ENCODE results near the gene ATP2C2.
A peak's percentile ranks its signal among the peaks of the same experiment; 100 is the strongest.
"Not testable (repeated sequence)": the region's sequence is repeated elsewhere in the genome, so short reads cannot be mapped to it uniquely, and the experiment has no call there.

Gene ATP2C2

GRCh38 chr16:84341528-84342295 is 26.6 kb upstream of the ATP2C2 start:
- DNase-seq: no peak

GRCh38 chr16:84343800-84344199 is 24.5 kb upstream of the ATP2C2 start:
- DNase-seq: not testable (repeated sequence)

- no peak for DNase-seq
Observed at GRCh38 chr16:84344781-84345180, 23.6 kb upstream of the ATP2C2 start.

DNA sequence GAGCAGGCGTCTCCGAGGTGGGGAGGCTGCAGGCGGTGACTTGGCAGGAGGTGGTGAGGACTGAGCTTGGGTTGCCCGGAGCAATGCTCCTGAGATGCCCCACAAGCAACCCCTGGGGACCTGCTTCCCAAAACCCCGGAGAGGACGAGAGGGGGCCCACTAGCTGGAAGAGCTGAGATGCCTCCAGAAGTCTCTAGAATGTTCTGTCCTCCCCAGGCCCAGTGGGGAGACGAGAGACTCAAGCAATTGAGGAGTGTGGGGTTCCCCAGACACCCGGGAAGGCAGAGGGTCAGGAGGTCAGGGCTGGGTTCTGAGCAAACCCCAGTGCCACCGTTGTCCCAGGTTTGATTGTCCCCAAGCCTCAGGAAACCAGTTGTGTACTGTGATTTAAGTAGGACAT is 21.2 kb upstream of the ATP2C2 start:
- DNase-seq: no peak

DNA sequence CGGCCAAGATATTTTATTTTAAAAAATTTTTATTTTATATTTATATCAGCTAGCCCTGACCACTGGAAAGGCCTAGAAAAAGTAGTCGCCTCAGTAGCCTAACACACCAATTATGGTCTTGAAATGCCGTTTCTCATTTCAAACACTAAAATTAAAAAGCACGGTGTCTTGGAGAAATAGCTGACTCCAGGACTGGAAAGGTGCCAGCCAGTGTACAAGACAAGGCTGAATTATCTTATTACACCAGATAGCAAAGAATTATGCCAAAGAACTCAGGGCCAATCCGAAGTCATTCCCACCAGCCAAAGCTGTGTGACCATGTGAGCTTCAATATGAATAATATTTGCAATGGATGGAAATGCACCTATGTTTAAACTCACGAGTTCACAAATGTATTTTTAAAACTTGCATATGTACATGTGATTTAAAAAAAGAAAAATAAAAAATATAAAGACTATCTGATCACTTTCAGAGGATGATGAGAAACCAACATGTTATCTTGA is 19.9 kb upstream of the ATP2C2 start:
- no peak for DNase-seq

- DNase-seq: no peak
Observed at GRCh38 chr16:84349862-84350684, 18.3 kb upstream of the ATP2C2 start.

DNA sequence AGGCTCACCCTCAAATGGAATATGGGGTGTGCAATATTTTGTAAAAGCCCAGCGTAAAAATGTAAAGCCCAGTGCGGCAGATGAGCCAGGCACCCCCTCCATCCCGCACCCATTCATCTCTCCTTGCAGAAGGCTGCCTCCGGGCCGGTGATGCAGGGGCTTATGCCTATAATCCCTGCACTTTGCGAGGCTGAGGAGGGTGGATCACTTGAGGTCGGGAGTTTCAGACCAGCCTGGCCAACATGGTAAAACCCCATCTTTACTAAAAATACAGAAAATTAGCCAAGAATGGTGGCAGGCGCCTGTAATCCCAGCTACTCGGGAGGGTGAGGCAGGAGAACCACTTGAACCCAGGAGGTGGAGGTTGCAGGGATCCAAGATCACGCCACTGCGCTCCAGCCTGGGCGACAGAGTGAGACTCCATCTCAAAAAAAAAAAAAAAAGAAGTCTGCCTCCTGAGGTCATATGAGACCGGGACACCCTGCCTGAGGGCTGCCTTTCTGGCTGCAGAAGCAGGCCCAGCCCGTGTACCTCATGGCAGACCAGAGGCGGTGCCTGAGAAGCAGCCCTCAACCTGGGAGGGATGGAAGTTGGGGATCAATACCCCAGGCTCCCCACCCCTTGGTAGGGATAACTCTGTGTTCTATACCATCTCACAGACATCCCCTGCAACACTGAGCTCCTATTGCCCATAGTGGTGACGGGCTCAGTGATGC is 17.5 kb upstream of the ATP2C2 start:
- no peak for DNase-seq

- DNase-seq: no peak
Observed at GRCh38 chr16:84351630-84352029, 16.7 kb upstream of the ATP2C2 start.

- DNase-seq: no peak
Observed at GRCh38 chr16:84354306-84354705, 14.0 kb upstream of the ATP2C2 start.

DNA sequence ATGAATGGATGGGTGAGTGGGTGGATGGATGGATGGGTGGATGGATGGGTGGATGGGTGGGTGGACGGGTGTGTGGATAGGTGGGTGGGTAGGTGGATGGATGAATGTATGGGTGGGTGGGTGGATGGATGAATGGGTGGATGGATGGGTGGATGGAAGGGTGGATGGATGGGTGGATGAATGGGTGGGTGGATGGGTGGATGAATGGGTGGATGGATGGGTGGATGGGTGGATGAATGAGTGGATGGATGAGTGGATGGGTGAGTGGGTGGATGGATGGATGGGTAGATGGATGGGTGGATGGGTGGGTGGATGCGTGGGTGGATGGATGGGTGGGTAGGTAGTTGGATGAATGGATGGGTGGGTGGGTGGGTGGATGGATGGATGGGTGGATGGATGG is 13.2 kb upstream of the ATP2C2 start:
- no peak for DNase-seq

DNA sequence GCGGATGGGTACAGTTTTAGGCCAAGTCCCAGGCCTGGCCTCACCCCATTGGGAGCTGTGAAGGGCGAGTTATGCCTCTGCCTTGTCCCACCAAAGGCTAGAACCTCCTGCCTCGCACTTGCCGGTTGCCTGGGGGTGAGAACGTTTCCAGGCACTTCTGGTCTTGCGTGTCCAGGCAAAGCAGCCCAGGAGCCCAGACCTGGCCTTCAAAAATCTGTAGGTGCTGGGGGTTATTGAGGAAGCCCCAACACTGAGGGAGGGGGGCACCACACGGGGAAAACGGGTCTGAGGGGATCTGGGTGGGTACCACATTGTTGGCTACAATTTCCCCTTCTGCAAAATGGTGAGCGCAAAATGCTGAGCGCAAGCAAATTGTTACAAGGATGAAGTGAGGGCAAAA is 12.2 kb upstream of the ATP2C2 start:
- DNase-seq: no peak

DNA sequence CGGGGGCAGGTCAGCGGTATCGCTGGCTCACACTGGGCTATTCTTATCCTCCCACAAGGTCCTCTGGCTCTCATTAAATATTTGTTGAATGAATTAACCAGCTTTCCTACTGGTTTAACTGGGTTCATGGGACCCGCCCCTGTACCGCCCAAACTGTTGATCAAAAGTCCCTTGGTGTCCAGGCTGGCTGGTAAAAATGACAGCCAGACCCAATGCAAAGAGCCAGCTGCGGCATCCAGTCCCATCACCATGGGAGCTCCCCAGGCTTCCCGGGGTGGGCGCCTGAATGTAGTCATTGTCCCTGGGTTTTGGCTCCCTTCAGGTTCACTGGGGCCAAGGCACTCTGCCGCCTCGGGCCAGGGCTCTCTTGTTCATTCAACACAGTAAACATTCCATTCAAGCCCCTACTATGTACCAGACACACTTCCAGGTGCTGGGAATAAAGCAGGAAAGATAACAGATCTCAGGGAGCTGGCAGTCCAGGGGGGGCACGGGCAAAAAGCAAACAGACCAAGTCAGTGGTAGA is 11.7 kb upstream of the ATP2C2 start:
- peak; percentile 42 for DNase-seq

- no peak for DNase-seq
Observed at GRCh38 chr16:84357191-84357651, 11.1 kb upstream of the ATP2C2 start.

DNA sequence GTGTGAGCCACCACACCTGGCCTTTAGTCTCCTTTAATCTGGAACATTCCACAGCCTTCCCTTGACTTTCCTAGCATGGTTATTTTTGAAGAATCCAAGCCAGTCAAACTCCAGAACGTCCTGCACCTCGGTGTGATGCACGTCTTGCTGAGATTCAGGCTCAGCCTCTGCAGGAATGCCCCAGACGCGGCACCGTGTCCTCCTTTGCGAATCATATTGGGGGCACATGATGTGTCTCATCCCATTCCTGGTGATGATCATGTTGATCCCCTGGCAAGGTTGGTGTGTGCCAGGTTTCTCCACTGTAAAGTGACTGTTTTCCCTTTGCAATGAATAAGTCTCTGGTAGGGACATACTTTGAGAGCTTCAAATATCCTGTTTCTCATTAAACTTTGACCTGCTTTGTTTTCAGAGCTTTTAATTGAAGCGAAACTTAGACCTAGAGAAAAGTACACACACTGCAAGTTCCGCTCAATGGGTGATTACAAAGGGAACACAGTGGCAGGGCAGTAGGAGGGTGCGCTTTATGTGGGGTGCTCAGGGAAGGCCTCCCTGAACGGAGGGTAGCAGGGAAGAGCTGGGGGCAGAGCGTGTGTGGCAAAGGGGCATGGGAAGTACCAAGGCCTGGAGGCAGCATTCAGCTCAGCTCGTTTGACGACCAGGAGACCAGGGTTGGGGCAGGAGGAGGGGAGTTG is 9.6 kb upstream of the ATP2C2 start:
- DNase-seq: no peak

GRCh38 chr16:84359326-84359725 is 9.0 kb upstream of the ATP2C2 start:
- no peak for DNase-seq

GRCh38 chr16:84360170-84360569 is 8.2 kb upstream of the ATP2C2 start:
- no peak for DNase-seq

- no peak for DNase-seq
Observed at GRCh38 chr16:84360748-84361147, 7.6 kb upstream of the ATP2C2 start.

GRCh38 chr16:84361546-84361945 is 6.8 kb upstream of the ATP2C2 start:
- no peak for DNase-seq

GRCh38 chr16:84362471-84362941 is 5.8 kb upstream of the ATP2C2 start:
- DNase-seq: peak; percentile 43

DNA sequence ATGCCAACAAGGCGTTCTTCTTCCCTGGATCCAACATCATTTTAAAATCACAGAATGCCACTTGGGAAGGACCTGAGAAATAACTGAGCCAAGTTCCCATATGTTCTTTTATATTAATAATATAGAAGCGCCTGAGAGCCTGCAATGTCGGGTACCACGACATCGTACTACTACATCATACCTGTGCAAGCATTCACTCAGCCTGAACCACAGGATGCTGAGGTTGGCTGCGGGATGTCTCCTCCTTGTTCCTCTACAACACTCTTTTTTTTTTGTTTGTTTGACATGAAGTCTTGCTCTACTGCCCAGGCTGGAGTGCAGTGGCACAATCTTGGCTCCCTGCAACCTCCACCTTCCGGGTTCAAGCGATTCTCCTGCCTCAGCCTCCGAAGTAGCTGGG is 2.1 kb upstream of the ATP2C2 start:
- no peak for DNase-seq

GRCh38 chr16:84367297-84367680 is 1.0 kb upstream of the ATP2C2 start:
- no peak for DNase-seq

- peak; percentile 42 for DNase-seq
Observed at GRCh38 chr16:84367750-84368307, 509 bp upstream of the ATP2C2 start.

All from NCI-H345 (cell line).